IMR-90 (cell line): Measurements from ENCODE around the gene LLGL2. TPM values are rescaled to one million over a fixed set of nuclear protein-coding genes. Genes with fewer than 3 reads are reported as not detected.

Source experiments
- ATAC-seq: fragments of 200-7000 bp; cut with Tn5 transposase; 2 replicates; pipeline ENCODE4 v1.9.1; 2020; ENCODE audit warnings: low read depth, mild to moderate bottlenecking, moderate library complexity
- BruUV-seq: library from RNA; stranded (reverse); fragments of 400-500 nt; replicated peaks from 2 replicates; lab custom pipeline; 2021; lab: Mats Ljungman, UMichigan
- CTCF ChIA-PET: fragments of 300-600 bp; formaldehyde crosslinking; extraction: SDS; loops from one replicate; lab custom pipeline; 2021; ENCODE audit warnings: antibody characterized with exemption; lab: Yijun Ruan, JAX
- POLR2A ChIA-PET: fragments of 300-600 bp; sonication (Branson Sonifier 250); formaldehyde crosslinking; loops from one replicate; lab custom pipeline; 2022; ENCODE audit warnings: antibody characterized with exemption; ENCODE audit not compliant: unreplicated experiment; lab: Charles Lee
- DNase-seq: peaks from one replicate; pipeline ENCODE4 v3.0.0; 2013
- H2AFZ ChIP-seq: replicated peaks from 2 replicates; pipeline ENCODE3; 2013; ENCODE audit warnings: low read length, mild to moderate bottlenecking; ENCODE audit not compliant: poor library complexity
- H2AK5ac ChIP-seq: 2 replicates; pipeline ENCODE4 v1.6.1; 2013; ENCODE audit warnings: low read depth, low read length, inconsistent platforms
- H2AK9ac ChIP-seq: replicated peaks from 2 replicates; pipeline ENCODE3; 2013; ENCODE audit warnings: mild to moderate bottlenecking, low read depth, low read length, moderate library complexity; ENCODE audit not compliant: poor library complexity
- H2BK120ac ChIP-seq: 2 replicates; pipeline ENCODE4 v1.6.1; 2013; ENCODE audit warnings: low read depth, low read length, inconsistent platforms
- H2BK15ac ChIP-seq: 3 replicates; pipeline ENCODE4 v1.6.1; 2013; ENCODE audit warnings: low read depth, low read length, inconsistent platforms
- H2BK20ac ChIP-seq: 2 replicates; pipeline ENCODE4 v1.6.1; 2013; ENCODE audit warnings: low read depth, mild to moderate bottlenecking, inconsistent platforms, low read length, moderate library complexity
- H2BK5ac ChIP-seq: 2 replicates; pipeline ENCODE4 v1.6.1; 2013; ENCODE audit warnings: mild to moderate bottlenecking, low read depth, low read length, inconsistent platforms; ENCODE audit not compliant: poor library complexity, severe bottlenecking
- H3K14ac ChIP-seq: replicated peaks from 2 replicates; pipeline ENCODE4 v1.6.1; 2013; ENCODE audit warnings: low read depth, low read length, inconsistent platforms
- H3K18ac ChIP-seq: 2 replicates; pipeline ENCODE4 v1.6.1; 2013; ENCODE audit warnings: low read depth, low read length, control low read depth
- H3K23ac ChIP-seq: 2 replicates; pipeline ENCODE4 v1.6.1; 2013; ENCODE audit warnings: low read depth, low read length, inconsistent platforms
- H3K27ac ChIP-seq: 2 replicates; pipeline ENCODE4 v1.5.1; 2013; ENCODE audit warnings: mild to moderate bottlenecking, control low read depth, low read length; ENCODE audit not compliant: insufficient read depth
- H3K27me3 ChIP-seq: 2 replicates; pipeline ENCODE4 v1.6.1; 2013; ENCODE audit warnings: low read length; ENCODE audit not compliant: control insufficient read depth, insufficient read depth
- H3K36me3 ChIP-seq: 2 replicates; pipeline ENCODE4 v1.6.1; 2013; ENCODE audit warnings: low read length, mixed read lengths; ENCODE audit not compliant: control insufficient read depth, insufficient read depth
- H3K4ac ChIP-seq: 2 replicates; pipeline ENCODE4 v1.6.1; 2013; ENCODE audit warnings: low read depth, low read length, inconsistent platforms
- H3K4me1 ChIP-seq: 2 replicates; pipeline ENCODE4 v1.6.1; 2013; ENCODE audit warnings: low read length, mixed read lengths; ENCODE audit not compliant: control insufficient read depth, insufficient read depth
- H3K4me2 ChIP-seq: 2 replicates; pipeline ENCODE4 v1.6.1; 2013; ENCODE audit warnings: low read depth, mild to moderate bottlenecking, control low read depth, low read length, moderate library complexity
- H3K4me3 ChIP-seq: 2 replicates; pipeline ENCODE4 v1.5.1; 2013; ENCODE audit warnings: low read depth, mild to moderate bottlenecking, control low read depth, low read length, moderate library complexity; ENCODE audit not compliant: insufficient read depth
- H3K56ac ChIP-seq: 2 replicates; pipeline ENCODE4 v1.6.1; 2013; ENCODE audit warnings: low read length, inconsistent platforms; ENCODE audit not compliant: insufficient read depth; ENCODE audit errors: extremely low read depth
- H3K79me1 ChIP-seq, 2 experiments: 2 replicates each; pipeline ENCODE4 v1.6.1; 2013; ENCODE audit warnings: low read length in 2 of 2, inconsistent platforms in 1 of 2, low read depth in 1 of 2
- H3K9ac ChIP-seq: 2 replicates; pipeline ENCODE4 v1.6.1; 2013; ENCODE audit warnings: low read depth, low read length, control low read depth
- H3K9me1 ChIP-seq: 2 replicates; pipeline ENCODE4 v1.6.1; 2013; ENCODE audit warnings: low read length, inconsistent platforms; ENCODE audit not compliant: insufficient read depth
- H3K9me3 ChIP-seq: 2 replicates; pipeline ENCODE4 v1.6.1; 2013; ENCODE audit warnings: low read length; ENCODE audit not compliant: control insufficient read depth, insufficient read depth
- H4K20me1 ChIP-seq: 2 replicates; pipeline ENCODE4 v1.6.1; 2013; ENCODE audit warnings: low read length, inconsistent platforms; ENCODE audit not compliant: insufficient read depth
- H4K5ac ChIP-seq: 2 replicates; pipeline ENCODE4 v1.6.1; 2013; ENCODE audit warnings: mild to moderate bottlenecking, low read depth, low read length, control low read depth
- H4K8ac ChIP-seq, 2 experiments: 2 replicates each; pipeline ENCODE4 v1.6.1; 2013; ENCODE audit warnings: low read depth in 2 of 2, low read length in 2 of 2, control low read depth in 1 of 2, inconsistent platforms in 1 of 2
- H4K91ac ChIP-seq: 2 replicates; pipeline ENCODE4 v1.6.1; 2013; ENCODE audit warnings: low read depth, low read length, inconsistent platforms; ENCODE audit not compliant: insufficient read depth
- BHLHE40 ChIP-seq: fragments of 150-350 bp; IDR thresholded peaks from 2 replicates; pipeline ENCODE4 v1.6.1; 2016; ENCODE audit warnings: mild to moderate bottlenecking, low read depth, low read length
- CEBPB ChIP-seq: IDR thresholded peaks from 2 replicates; pipeline ENCODE4 v1.6.1; 2012; ENCODE audit warnings: low read depth, low read length, improper control_type of control experiment
- CHD1 ChIP-seq: IDR thresholded peaks from 2 replicates; pipeline ENCODE4 v1.6.1; 2012; ENCODE audit warnings: low read depth, low read length, improper control_type of control experiment
- FOS ChIP-seq: fragments of 150-350 bp; IDR thresholded peaks from 2 replicates; pipeline ENCODE4 v1.6.1; 2016; ENCODE audit warnings: low read depth, low read length
- MAFK ChIP-seq: IDR thresholded peaks from 2 replicates; pipeline ENCODE4 v1.6.1; 2012; ENCODE audit warnings: low read depth, low read length, improper control_type of control experiment
- MAZ ChIP-seq: IDR thresholded peaks from 2 replicates; pipeline ENCODE4 v1.6.1; 2012; ENCODE audit warnings: low read depth, mild to moderate bottlenecking, low read length, improper control_type of control experiment, moderate library complexity, borderline replicate concordance
- MXI1 ChIP-seq: IDR thresholded peaks from 2 replicates; pipeline ENCODE4 v1.6.1; 2012; ENCODE audit warnings: low read depth, mild to moderate bottlenecking, low read length, moderate library complexity, borderline replicate concordance
- NFE2L2 ChIP-seq: fragments of 150-350 bp; IDR thresholded peaks from 2 replicates; pipeline ENCODE4 v1.6.1; 2016; ENCODE audit warnings: low read depth, mild to moderate bottlenecking, low read length
- POLR2A ChIP-seq: IDR thresholded peaks from 2 replicates; pipeline ENCODE4 v1.6.1; 2012; ENCODE audit warnings: mild to moderate bottlenecking, low read depth, low read length
- RAD21 ChIP-seq: IDR thresholded peaks from 2 replicates; pipeline ENCODE4 v1.6.1; 2012; ENCODE audit warnings: low read length, improper control_type of control experiment
- RCOR1 ChIP-seq: IDR thresholded peaks from 2 replicates; pipeline ENCODE4 v1.6.1; 2012; ENCODE audit warnings: mild to moderate bottlenecking, low read length, improper control_type of control experiment; ENCODE audit not compliant: insufficient replicate concordance
- RFX5 ChIP-seq: IDR thresholded peaks from 2 replicates; pipeline ENCODE4 v1.8.0; 2012; ENCODE audit warnings: low read depth, mild to moderate bottlenecking, low read length, moderate library complexity
- SMC3 ChIP-seq: fragments of 150-350 bp; IDR thresholded peaks from 2 replicates; pipeline ENCODE4 v1.6.1; 2016; ENCODE audit warnings: low read depth, mild to moderate bottlenecking, antibody characterized with exemption, low read length, moderate library complexity
- WGBS, 2 experiments: methylation state at CpG; one replicate each; pipeline versions ENCODE4 v1.1.5 to v1.1.7; 2013; ENCODE audit warnings: missing lambda C conversion rate in 2 of 2; ENCODE audit not compliant: insufficient read length in 1 of 2; ENCODE audit errors: extremely low coverage in 2 of 2; 5-methylcytosine and 5-hydroxymethylcytosine counted together
- dilution Hi-C: fragments of 300-500 bp; cut with HindIII; formaldehyde crosslinking; loops from one replicate; pipeline ENCODE4 v1.14.3; 2018; ENCODE audit warnings: low sequenced_read_pairs; ENCODE audit not compliant: unreplicated experiment
- in situ Hi-C: fragments of 300-500 bp; cut with MboI; formaldehyde crosslinking; loops from 3 replicates; pipeline ENCODE4 v1.14.3; 2019; ENCODE audit warnings: low sequenced_read_pairs, inconsistent platforms, mixed read lengths
- intact Hi-C: fragments of 100-400 bp; cut with micrococcal nuclease; formaldehyde crosslinking; loops from 2 replicates; pipeline ENCODE4 v1.10.0; 2022
- polyA plus RNA-seq, 3 experiments: library from polyadenylated mRNA; depleted of rRNA; stranded (reverse); fragments of >200 nt; gene quantifications; 2 replicates each; pipeline ENCODE4 v1.2.3, GENCODE V29; 2012; ENCODE audit warnings: low replicate concordance in 1 of 3
- total RNA-seq: library from RNA; depleted of rRNA; stranded (reverse); fragments of >200 nt; gene quantifications from 2 replicates; pipeline ENCODE4 v1.2.3, GENCODE V29; 2012
- TF ChIP-seq, protein P1 (sequence below): fragments of 150-350 bp; IDR thresholded peaks from 2 replicates; pipeline ENCODE4 v1.6.1; 2017; ENCODE audit warnings: mild to moderate bottlenecking, antibody characterized with exemption, low read length, low read depth
- TF ChIP-seq, protein P2 (sequence below): fragments of 150-350 bp; IDR thresholded peaks from 2 replicates; pipeline ENCODE4 v1.6.1; 2016; ENCODE audit warnings: low read depth, mild to moderate bottlenecking, low read length, moderate library complexity, borderline replicate concordance
- TF ChIP-seq, protein P3 (sequence below): conservative IDR thresholded peaks from 2 replicates; pipeline ENCODE4 v1.5.1; 2012; ENCODE audit warnings: mild to moderate bottlenecking, low read depth, low read length, improper control_type of control experiment

LLGL2 gene
- total and polyA plus RNA-seq, 2 of the 4 experiments (the other 2 are of a cell fraction), result 0.54 to 0.72 TPM

DNA sequence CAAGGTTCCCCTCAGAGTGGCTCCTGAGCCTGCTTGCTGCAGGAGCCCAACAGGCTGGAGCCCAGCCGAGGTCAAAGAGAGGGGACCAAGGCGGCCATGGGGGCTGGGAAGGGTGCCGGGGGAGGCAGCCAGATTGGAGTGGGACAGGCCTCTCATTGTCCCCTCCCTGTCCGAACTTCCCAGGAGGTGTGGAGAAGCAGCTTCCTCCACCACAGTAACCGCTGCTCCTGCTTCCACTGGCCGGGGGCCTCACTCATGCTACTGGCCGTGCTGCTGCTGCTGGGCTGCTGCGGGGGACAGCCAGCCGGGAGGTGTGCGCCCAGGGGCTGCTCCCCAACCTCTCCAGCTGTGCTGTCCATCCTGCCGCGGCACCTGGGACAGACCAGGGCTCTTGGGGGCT lies 39.8 kb upstream of the LLGL2 start:
- Histone ChIP-seq H2AK9ac (no peak overlapping the region), H2BK15ac (no peak overlapping the region), H3K14ac (no peak overlapping the region), H3K56ac (no peak overlapping the region), H3K9ac (no peak overlapping the region), H3K27me3 (no peaks in the 10 kb centered on the region), H3K27ac (no peak overlapping the region), H3K4ac (no peak overlapping the region), H4K8ac (no peak overlapping the region), H3K18ac (no peak overlapping the region), H3K23ac (no peak overlapping the region), H4K5ac (no peak overlapping the region), H3K4me3 (no peak overlapping the region), H4K20me1 (peaks cover 11% of the 10 kb centered on the region), H3K4me2 (no peak overlapping the region), H3K9me3 (no peaks in the 10 kb centered on the region), H2BK120ac (no peak overlapping the region), H2BK20ac (no peak overlapping the region), H3K79me1 (peaks cover 8 to 26% of the 10 kb centered on the region in 2 experiments), H2AFZ (no peak overlapping the region), H2BK5ac (no peak overlapping the region), H2AK5ac (no peak overlapping the region), H3K4me1 (no peaks in the 10 kb centered on the region), H4K91ac (no peak overlapping the region), H3K9me1 (peaks cover 8% of the 10 kb centered on the region), H3K36me3 (peaks cover 2% of the 10 kb centered on the region; the same call in 1 of the 2 replicates)
- WGBS, 2 experiments, result 87% methylated on average over 9 of the region's 12 CpGs; no CpG with 5 or more reads in 1 of the 2 experiments
- ATAC-seq (no peak), DNase-seq (no peak)
- POLR2A ChIA-PET, result no interaction called here
- CTCF ChIA-PET, result no interaction called here
- dilution Hi-C loops (no loop called here), intact Hi-C loops (no loop called here), in situ Hi-C loops (no loop called here)
- TF ChIP-seq CHD1, result no peak
- TF ChIP-seq SMC3, result no peak
- no peak for TF ChIP-seq POLR2A
- no peak for TF ChIP-seq RAD21
- TF ChIP-seq, protein P1, sequence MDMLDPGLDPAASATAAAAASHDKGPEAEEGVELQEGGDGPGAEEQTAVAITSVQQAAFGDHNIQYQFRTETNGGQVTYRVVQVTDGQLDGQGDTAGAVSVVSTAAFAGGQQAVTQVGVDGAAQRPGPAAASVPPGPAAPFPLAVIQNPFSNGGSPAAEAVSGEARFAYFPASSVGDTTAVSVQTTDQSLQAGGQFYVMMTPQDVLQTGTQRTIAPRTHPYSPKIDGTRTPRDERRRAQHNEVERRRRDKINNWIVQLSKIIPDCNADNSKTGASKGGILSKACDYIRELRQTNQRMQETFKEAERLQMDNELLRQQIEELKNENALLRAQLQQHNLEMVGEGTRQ, result no peak
- TF ChIP-seq BHLHE40, result no peak
- no peak for TF ChIP-seq RCOR1
- no peak for TF ChIP-seq RFX5
- no peak for TF ChIP-seq FOS
- no peak for TF ChIP-seq MAZ
- TF ChIP-seq, protein P2, sequence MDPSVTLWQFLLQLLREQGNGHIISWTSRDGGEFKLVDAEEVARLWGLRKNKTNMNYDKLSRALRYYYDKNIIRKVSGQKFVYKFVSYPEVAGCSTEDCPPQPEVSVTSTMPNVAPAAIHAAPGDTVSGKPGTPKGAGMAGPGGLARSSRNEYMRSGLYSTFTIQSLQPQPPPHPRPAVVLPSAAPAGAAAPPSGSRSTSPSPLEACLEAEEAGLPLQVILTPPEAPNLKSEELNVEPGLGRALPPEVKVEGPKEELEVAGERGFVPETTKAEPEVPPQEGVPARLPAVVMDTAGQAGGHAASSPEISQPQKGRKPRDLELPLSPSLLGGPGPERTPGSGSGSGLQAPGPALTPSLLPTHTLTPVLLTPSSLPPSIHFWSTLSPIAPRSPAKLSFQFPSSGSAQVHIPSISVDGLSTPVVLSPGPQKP, result no peak
- TF ChIP-seq, protein P3, sequence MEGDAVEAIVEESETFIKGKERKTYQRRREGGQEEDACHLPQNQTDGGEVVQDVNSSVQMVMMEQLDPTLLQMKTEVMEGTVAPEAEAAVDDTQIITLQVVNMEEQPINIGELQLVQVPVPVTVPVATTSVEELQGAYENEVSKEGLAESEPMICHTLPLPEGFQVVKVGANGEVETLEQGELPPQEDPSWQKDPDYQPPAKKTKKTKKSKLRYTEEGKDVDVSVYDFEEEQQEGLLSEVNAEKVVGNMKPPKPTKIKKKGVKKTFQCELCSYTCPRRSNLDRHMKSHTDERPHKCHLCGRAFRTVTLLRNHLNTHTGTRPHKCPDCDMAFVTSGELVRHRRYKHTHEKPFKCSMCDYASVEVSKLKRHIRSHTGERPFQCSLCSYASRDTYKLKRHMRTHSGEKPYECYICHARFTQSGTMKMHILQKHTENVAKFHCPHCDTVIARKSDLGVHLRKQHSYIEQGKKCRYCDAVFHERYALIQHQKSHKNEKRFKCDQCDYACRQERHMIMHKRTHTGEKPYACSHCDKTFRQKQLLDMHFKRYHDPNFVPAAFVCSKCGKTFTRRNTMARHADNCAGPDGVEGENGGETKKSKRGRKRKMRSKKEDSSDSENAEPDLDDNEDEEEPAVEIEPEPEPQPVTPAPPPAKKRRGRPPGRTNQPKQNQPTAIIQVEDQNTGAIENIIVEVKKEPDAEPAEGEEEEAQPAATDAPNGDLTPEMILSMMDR, result no peak
- TF ChIP-seq NFE2L2, result no peak
- TF ChIP-seq MXI1, result no peak
- TF ChIP-seq CEBPB, result no peak
- TF ChIP-seq MAFK, result no peak
- BruUV-seq, result no TSS peak
